MM.1S (cell line): ENCODE measurements around the gene LRRC10B.

ENCODE experiments used
- EZH2 ChIP-seq: fragments of 300-600 bp; sonication (generic); optimal IDR thresholded peaks from 2 replicates; pipeline ENCODE3; 2017; ENCODE audit warnings: low read depth, mild to moderate bottlenecking, antibody characterized with exemption, low read length, mixed read lengths
- EZH2phosphoT487 ChIP-seq: fragments of 300-600 bp; sonication (generic); IDR thresholded peaks from 2 replicates; pipeline ENCODE4 v1.6.1; 2018; ENCODE audit warnings: antibody characterized with exemption, low read length
- TF ChIP-seq, protein P1 (sequence below): fragments of 300-600 bp; sonication (generic); IDR thresholded peaks from 2 replicates; pipeline ENCODE4 v1.5.1; 2016; ENCODE audit warnings: antibody characterized with exemption, low read length, mixed read lengths

DNA sequence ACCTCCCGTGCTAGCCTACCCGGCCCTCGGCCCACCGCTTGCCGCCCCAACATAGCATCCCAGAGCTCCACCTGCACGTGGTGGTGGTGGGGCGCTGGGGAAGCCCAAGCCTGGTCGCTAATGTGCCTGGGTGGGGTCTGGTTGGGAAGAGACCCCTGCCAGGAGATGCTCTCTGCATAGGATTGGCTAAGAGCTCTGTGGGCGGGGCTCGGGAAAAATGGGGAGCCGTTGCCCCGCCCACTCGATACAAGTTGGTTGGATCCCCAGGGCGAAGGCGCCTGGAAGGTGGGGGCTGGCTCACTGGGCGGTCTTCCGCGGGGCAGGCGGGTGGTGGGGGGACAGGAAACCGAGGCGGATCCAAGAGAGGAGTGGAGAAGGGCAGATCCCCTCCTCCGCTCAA lies 7.6 kb downstream of the LRRC10B start:
- TF ChIP-seq, protein P1, sequence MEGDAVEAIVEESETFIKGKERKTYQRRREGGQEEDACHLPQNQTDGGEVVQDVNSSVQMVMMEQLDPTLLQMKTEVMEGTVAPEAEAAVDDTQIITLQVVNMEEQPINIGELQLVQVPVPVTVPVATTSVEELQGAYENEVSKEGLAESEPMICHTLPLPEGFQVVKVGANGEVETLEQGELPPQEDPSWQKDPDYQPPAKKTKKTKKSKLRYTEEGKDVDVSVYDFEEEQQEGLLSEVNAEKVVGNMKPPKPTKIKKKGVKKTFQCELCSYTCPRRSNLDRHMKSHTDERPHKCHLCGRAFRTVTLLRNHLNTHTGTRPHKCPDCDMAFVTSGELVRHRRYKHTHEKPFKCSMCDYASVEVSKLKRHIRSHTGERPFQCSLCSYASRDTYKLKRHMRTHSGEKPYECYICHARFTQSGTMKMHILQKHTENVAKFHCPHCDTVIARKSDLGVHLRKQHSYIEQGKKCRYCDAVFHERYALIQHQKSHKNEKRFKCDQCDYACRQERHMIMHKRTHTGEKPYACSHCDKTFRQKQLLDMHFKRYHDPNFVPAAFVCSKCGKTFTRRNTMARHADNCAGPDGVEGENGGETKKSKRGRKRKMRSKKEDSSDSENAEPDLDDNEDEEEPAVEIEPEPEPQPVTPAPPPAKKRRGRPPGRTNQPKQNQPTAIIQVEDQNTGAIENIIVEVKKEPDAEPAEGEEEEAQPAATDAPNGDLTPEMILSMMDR = no peak
- TF ChIP-seq EZH2 (no peak), EZH2phosphoT487 (no peak)
